GM18909 (cell line): ENCODE measurements around the gene TMEM203.
"Not testable (repeated sequence)": the region's sequence is repeated elsewhere in the genome, so short reads cannot be mapped to it uniquely, and the experiment has no call there.

Experiments
- ATAC-seq: cut with Tn5 transposase; IDR thresholded peaks from one replicate; pipeline ENCODE4 v1.9.1; 2021; ENCODE audit warnings: mild to moderate bottlenecking; ENCODE audit not compliant: unreplicated experiment, poor library complexity

TMEM203 gene

DNA sequence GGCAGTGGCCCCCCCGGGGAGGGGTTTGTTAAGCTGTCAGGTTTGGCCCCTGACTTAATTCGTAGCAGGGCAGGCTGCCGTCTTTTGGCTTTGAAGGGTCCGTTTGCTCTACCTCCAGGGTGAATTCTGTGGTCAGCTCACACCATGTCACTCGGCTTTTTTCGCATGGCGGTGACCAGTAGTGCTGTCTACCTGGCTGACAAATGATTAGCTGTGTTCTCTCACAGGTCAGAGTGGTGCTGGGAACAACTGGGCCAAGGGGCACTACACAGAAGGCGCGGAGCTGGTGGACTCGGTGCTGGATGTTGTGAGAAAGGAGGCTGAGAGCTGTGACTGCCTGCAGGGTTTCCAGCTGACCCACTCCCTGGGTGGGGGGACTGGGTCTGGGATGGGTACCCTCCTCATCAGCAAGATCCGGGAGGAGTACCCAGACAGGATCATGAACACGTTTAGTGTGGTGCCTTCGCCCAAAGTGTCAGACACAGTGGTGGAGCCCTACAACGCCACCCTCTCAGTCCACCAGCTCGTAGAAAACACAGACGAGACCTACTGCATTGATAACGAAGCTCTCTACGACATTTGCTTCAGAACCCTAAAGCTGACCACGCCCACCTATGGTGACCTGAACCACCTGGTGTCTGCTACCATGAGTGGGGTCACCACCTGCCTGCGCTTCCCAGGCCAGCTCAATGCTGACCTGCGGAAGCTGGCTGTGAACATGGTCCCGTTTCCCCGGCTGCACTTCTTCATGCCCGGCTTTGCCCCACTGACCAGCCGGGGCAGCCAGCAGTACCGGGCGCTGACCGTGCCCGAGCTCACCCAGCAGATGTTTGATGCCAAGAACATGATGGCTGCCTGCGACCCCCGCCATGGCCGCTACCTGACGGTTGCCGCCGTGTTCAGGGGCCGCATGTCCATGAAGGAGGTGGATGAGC lies 37.1 kb upstream of the TMEM203 start:
- no peak for ATAC-seq

DNA sequence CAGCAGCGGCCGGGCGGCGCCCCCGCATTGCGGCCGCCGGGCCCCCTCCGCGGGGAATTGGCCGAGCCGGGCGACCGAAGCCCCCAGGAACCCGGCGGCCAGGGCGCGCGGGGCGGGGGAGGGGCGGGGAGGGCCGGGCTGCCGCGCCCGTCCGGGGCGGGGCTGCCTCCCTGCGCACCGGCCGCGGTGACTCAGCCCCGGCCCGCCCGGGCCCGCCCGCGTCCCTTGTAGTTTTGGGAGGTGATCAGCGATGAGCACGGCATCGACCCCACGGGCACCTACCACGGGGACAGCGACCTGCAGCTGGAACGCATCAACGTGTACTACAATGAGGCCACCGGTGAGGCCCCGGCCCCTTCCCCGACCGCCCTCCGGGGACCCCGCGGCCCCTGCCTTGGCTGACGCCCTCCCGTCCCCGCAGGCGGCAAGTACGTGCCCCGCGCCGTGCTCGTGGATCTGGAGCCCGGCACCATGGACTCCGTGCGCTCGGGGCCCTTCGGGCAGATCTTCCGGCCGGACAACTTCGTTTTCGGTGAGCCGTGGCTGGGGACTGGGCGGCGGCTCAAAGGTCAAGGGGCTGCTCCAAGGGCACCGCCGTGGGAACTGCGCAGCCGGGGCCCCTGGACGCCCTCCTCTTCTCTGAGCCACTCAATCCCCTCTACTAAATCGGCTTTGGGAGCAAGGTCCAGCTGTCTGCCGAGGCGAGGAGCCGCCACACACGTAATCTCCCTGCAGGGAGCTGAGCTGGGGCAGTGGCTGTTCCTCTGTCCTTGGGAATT lies 36.2 kb upstream of the TMEM203 start:
- peak; percentile 10 for ATAC-seq

DNA sequence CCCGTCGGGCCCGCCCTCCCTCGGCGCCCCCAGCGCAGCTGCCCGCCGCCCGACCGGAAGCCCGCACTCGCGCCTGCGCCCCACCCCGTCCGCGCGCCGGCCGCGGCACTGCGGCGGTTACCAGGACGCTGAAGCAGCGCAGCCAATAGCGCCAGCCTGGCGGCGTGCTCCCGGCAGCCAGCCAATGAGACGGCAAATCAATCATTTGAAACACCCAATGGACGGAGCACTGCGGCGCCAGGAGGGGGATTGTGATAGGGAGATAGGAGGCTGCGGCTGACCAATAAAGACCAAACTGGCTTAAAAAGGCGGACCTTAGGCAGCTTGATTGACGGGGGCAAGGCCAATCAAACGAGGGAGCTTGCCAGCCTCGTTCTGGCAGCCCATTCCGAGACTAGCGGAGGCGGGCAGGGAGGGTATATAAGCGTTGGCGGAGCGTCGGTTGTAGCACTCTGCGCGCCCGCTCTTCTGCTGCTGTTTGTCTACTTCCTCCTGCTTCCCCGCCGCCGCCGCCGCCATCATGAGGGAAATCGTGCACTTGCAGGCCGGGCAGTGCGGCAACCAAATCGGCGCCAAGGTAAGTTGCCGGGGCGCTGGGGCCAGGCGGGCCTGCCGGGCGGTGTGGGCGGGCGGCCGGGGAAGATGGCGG lies 35.5 kb upstream of the TMEM203 start, which contains the start of gene TUBB4B:
TSS of gene TUBB4B (plus strand) at position 447 of the 649 bp plus-strand sequence. CDS start at position 521, 74 bp downstream.
- peak; percentile 77 for ATAC-seq

DNA sequence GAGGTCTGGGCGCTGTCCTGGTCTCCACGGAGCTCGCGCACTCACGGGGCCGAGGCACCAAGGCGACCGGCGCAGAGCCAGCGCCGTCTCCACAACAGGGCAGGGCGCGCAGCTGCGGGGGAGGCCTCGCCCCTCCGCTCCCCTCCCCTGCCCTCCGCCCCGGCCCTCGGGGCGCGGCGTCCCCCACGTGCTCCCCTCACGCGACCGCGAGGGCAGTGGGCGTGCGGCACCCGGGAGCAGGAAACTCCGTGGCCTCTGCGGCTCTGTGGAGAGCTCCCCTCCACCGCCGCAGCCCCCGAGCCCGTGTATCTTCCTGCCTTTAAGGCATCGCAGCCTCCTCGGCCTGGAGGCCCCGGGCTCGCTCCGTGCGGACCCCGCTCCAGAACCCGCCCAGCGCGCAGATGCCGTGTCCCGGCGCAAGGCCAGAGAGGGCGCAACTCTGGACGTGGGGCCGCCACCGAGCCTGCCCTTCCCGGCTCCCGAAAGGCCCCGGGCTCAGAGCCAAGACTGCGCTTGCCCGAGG lies 34.9 kb upstream of the TMEM203 start:
- peak; percentile 24 for ATAC-seq

DNA sequence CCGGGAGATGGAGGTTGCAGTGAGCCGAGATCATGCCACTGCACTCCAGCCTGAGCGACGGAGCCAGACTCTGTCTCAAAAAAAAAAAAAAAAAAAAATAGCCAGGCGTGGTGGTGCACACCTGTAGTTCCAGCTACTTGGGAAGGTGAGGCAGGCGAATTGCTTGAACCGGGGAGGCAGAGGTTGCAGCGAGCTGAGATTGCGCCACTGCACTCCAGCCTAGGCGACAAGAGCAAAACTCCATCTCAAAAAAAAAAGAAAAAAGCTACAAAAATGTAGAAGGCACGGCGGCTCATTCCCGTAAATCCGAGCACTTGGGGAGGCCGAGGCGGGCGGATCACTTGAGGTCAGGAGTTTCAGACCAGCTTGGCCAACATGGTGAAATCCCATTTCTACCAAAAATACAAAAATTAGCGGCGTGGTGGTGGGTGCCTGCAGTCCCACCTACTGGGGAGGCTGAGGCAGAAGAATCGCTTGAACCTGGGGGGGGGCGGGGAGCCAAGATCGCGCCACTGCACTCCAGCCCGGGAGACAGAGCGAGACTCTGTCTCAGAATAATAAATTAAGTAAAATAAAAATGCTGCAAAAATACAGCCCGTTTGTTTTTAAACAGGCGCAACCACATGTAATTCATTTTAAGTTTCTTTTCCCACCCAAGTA lies 34.2 kb upstream of the TMEM203 start:
- ATAC-seq, result not testable (repeated sequence)

DNA sequence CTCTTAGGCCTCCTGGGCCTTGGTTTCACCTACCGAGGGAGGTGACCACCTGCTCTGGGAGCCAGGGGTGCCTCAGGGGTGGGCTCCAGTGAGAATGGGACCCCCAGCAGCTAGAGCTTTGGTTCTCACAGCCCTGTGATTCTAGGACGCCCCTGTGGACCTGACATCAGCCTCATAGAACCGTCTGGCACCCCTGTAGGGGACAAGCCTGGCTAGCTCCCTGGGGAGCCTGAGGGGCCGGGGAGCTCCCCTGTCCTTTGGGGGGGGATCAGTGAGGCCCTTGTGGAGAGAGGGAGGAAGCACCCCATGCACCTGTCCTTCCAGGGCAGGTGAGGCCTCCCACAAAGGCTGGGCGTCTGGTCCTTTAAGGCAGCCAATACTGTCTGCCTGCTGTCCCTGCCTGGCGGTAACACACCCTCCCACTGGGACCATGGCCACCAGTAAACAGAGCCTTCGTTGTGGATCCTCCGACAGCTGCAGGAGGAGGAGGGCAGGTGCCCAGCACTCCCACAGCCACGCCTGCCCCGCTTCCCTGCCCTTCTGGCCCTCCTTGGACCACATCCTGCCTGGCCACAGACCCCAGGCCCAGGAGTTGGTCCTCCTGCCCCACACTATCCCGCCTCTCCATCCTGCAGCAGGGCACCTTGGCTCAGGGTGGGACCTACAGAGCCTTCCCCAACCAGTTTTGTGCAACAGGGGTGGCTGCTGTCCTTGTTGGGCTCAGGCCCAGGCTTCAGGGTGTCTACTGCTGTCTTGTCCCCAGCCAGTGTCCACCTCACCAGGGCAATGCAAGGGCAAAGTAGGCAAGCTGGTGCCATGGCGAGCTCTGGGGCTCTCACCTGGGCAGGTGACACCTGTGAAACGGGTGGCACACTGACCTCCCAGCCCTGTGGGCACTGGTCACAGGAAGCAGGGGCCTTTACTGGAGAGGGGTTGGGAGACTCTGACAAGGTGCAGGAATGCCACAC lies 32.6 kb upstream of the TMEM203 start:
- no peak for ATAC-seq

DNA sequence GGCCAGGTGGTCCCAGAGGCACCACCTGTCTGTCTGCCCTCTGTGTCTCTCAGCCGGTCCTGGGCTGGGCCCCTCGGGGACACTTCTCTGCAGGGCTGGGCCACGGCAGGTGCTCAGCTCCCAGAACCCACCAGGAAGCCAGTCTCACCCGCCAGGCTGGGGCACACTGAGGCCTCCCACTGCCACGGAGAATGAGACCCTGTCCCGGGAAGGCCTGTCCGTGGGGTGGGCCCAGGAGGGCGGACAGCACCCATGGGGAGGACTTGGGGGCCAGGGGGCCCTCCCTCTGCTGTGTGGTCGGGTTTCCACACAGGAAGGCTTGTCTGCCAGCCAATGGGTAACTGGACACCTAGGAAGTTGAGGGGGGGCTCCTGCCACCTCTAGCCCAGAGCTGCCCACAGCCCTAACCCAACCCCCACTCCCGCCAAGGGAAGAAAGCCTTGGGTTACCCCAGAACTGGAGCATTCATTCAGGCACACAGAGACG lies 31.5 kb upstream of the TMEM203 start:
- ATAC-seq, result no peak

DNA sequence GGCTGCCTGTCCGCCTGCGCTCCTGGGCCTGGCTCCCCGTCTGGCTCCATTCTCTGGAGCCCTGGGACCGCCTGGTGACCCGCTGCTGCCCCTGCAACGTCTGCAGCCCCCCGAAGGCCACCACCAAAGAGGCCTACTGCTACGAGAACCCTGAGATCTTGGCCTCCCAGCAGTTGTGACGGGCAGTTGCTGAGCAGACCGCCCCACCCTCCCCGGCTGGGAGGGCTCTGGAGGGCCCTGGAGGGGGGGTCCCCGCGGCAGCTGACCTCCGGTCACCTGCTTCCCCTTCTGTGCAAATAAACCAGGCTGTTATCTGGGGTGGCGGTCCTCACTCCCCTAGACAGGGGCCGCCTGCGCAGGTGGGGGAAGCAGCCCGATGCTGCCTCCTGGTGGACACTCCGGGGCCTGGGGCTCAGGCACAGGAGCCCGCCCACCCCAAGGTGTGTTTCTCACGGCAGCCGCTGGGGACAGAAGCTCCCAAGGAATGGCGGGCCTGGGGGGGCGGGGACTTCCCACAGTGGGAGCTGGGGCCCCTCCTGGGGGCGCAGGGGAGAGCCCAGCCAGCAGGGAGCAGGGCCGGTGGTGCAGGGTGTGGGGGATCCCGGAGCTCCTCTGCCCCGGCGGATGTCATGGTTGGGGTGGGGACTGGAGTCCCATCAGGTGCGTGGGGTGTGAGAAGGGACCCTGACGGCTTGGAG lies 30.9 kb upstream of the TMEM203 start:
- peak; percentile 18 for ATAC-seq

DNA sequence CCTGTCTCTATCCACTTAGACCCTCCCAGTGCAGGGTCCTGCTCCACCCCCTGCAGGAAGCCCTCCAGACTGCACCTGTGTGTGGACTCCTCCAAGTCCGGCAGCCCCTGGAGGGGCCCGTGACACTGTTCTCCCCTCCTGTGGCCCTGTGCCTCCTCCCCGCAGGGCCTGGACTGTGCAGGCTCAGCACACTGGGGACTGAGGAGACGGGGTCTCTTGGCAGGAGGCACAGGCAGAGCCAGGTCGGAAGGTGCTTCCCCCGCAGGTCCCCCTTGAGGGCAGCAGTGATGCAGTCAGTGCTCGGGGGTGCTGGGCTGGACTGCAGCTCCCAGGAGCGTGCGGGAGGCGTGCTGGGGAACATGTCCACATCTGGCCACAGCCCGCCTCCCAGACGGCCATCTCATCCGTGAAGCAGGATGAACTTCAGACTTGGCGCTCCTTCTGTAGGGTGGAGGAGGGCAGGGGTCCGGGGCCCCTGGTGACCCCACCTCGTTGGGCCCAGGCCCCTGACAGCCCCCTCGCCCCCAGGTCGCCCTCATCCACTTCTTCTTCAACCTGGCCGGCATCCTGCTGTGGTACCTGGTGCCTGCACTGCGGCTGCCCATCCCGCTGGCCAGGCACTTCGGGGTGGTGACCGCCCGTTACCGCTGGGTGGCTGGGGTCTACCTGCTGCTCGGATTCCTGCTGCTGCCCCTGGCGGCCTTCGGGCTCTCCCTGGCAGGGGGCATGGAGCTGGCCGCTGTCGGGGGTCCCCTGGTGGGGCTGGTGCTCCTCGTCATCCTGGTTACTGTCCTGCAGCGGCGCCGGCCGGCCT lies 30.2 kb upstream of the TMEM203 start:
- ATAC-seq, result no peak

DNA sequence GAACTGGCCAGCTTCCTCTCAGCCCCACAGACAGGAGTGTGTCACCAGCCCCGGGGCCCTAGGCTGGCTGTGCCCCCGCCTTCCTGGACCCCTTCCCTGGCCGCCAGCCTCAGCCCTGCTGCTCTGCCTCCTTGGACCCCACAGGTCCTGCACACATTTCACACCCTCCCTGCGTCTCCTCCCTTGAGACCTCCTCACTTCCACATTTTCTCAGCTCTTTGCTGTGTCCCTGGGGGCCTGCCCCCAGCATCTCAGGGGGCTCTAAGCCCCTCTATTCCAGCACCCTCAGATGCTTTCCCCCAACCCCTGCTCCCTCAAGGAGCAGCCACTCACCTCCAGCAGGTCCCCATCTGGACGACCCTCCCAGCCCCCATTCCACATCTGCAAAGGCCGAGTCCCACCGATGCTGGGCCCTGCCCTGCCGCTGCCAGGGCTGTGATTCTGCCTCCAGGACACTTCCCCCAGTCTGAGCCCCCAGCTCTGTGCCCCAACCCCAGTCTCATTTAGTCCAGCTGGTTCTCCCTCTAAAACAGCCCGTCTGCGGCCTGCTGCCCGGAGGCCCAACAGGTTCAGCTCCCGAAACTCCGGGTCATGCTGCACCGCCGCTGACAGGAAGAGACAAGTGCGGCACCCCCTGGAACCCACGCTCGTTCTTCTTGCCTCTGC lies 29.4 kb upstream of the TMEM203 start:
- ATAC-seq, result no peak

DNA sequence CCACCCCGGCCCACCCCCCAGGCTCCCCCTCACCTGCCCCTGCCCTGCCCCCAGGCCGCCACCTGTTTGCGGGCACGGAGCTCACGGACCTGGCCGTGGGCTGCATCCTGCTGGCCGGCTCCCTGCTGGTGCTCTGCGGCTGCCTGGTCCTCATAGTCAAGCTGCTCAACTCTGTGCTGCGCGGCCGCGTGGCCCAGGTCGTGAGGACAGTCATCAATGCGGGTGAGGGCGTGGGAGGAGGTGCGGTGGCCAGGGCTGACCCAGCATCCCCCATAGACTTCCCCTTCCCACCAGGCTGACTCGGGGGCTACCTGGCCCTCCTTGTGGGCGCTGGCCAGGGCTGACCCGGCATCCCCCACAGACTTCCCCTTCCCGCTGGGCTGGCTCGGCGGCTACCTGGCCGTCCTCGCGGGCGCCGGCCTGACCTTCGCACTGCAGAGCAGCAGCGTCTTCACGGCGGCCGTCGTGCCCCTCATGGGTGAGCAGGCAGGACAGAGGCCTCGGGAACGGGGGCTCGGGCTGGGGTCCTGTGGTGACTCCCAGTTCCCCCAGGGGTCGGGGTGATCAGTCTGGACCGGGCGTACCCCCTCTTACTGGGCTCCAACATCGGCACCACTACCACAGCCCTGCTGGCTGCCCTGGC lies 28.7 kb upstream of the TMEM203 start:
- no peak for ATAC-seq

DNA sequence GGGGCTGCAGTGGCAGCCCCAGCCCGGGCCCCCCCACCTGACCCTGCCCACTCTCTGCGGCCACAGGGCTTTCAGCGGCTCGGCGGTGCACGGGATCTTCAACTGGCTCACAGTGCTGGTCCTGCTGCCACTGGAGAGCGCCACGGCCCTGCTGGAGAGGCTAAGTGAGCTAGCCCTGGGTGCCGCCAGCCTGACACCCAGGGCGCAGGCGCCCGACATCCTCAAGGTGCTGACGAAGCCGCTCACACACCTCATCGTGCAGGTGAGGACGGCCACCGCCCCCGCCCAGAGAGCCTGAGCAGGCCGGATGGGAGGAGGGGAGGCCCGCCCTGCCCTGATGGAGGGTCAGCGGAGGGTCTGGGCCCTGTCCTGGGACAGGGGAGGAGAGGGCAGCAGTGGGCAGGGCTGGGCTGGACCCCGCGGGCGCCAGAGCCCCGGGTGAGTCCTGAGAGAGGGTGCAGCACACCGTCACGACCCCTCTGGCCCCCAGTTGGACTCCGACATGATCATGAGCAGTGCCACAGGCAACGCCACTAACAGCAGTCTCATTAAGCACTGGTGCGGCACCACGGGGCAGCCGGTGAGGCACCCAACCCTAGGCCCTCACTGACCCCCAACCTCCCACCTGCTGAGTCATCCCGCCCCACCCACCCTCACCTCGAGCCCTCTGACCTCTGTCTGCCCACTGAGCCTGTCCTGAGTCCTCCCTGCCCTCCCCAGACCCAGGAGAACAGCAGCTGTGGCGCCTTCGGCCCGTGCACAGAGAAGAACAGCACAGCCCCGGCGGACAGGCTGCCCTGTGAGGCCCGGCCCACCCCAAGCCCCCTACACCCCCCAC lies 27.9 kb upstream of the TMEM203 start:
- ATAC-seq, result no peak

DNA sequence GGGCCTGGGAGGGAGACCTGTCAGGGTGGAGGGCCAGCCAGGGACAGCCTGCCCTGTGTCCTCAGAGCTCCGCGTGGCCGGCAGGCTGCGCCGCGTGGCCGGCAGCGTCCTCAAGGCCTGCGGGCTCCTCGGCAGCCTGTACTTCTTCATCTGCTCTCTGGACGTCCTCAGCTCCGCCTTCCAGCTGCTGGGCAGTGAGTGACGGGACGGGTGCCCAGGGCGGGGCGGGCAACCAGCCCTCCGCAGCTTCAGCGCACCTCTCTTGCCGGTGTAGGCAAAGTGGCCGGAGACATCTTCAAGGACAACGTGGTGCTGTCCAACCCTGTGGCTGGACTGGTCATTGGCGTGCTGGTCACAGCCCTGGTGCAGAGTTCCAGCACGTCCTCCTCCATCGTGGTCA lies 27.1 kb upstream of the TMEM203 start:
- no peak for ATAC-seq

DNA sequence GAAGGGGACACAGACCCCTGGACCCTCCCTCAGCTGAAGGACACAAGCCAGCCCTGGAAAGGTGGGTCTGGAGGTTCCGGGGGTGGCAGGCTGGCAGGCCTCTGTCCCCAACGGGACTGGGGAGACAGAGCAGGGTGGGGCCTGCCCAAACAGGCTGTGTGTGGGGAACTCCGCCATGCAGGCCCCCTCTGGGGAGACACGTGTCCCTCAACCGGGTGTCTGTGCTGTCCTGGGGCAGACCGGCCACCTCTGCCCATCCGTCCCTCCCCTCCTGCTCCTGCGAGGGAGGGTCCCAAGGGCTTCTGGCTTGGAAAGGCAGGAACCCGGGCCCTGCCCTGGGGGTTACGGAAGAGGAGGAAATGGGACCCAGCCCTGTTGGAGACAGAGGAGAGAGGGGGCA lies 26.7 kb upstream of the TMEM203 start:
- no peak for ATAC-seq

DNA sequence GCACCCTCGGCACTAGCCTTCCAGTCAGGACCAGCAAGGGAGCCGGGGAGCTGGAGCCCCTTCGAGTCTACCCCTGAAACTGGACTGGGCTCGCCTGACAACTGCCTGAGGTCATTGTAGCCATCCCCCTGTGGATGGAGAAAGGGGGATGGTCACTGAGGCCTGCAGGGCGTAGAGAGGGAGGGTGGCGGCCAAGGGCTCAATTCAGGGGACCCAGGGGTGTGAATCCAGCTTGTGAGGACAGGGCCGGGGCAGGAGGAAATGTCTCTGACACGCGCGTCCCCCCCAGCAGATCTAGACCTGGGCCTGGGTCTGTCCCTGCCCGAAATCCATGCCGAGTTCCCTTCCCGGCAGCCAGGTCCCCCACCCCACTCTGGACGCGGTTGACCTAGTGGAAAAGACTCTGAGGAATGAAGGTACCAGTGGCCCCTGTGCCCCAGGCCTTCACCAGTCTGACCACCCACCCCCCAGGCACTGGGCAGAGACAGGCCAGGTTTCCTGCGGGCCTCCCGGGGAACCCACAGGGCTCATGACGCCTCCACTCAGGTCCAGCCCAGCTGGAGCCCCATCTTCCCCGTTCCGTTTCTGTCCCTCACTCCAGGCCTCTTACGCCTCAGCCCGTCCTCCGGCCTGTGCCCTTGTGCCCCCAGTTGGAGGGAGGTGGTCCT lies 26.1 kb upstream of the TMEM203 start:
- no peak for ATAC-seq
